K562 (cell line): Measurements from ENCODE around the gene CNOT11. TPM values are rescaled to one million over a fixed set of nuclear protein-coding genes. Genes with fewer than 3 reads are reported as not detected.

Experiments used
- CBX2 ChIP-seq: fragments of 200-600 bp; sonication (generic); IDR thresholded peaks from one replicate; pipeline ENCODE4 v1.6.1; 2012; ENCODE audit warnings: mild to moderate bottlenecking, low read length, inconsistent platforms; ENCODE audit not compliant: insufficient read depth, poor library complexity, severe bottlenecking
- CCAR2 ChIP-seq: fragments of 200-400 bp; formaldehyde crosslinking; IDR thresholded peaks from 2 replicates; pipeline ENCODE4 v1.6.1; 2017; ENCODE audit warnings: mild to moderate bottlenecking, low read depth, low read length
- CTBP1 ChIP-seq: fragments of 450-650 bp; IDR thresholded peaks from 2 replicates; pipeline ENCODE4 v1.6.1; 2016; ENCODE audit warnings: borderline replicate concordance
- GABPB1 ChIP-seq: sonication (generic); formaldehyde crosslinking; IDR thresholded peaks from 2 replicates; pipeline ENCODE4 v1.8.0; 2022; ENCODE audit warnings: mild to moderate bottlenecking, missing genetic modification reagents
- KDM2B ChIP-seq: fragments of 250-450 bp; sonication (Bioruptor Pico); IDR thresholded peaks from 2 replicates; pipeline ENCODE4 v1.8.0; 2021; ENCODE audit warnings: mild to moderate bottlenecking, moderate library complexity
- MBD1 ChIP-seq: fragments of 250-450 bp; sonication (Bioruptor Pico); IDR thresholded peaks from 2 replicates; pipeline ENCODE4 v1.8.0; 2022; ENCODE audit warnings: inconsistent platforms
- MXI1 ChIP-seq: IDR thresholded peaks from 2 replicates; pipeline ENCODE4 v1.6.1; 2011; ENCODE audit warnings: low read depth, mild to moderate bottlenecking, improper control_type of control experiment, low read length
- NONO ChIP-seq, 2 experiments: fragments of 200-400 bp in 1 of 2; fragments of 450-650 bp in 1 of 2; formaldehyde crosslinking in 1 of 2; IDR thresholded peaks; 2 replicates each; pipeline ENCODE4 v1.6.1; 2017; ENCODE audit warnings: low read depth in 2 of 2, mild to moderate bottlenecking in 2 of 2, moderate library complexity in 2 of 2, low read length in 1 of 2
- NR3C1 ChIP-seq: sonication (generic); formaldehyde crosslinking; IDR thresholded peaks from 2 replicates; pipeline ENCODE4 v1.8.1; 2022; ENCODE audit warnings: missing genetic modification reagents
- PHF8 ChIP-seq: fragments of 200-600 bp; sonication (generic); IDR thresholded peaks from 2 replicates; pipeline ENCODE4 v1.6.1; 2012; ENCODE audit warnings: mixed run types, mild to moderate bottlenecking, inconsistent platforms, low read length, moderate library complexity, borderline replicate concordance
- PPARD ChIP-seq: fragments of 250-450 bp; sonication (Bioruptor Pico); IDR thresholded peaks from 2 replicates; pipeline ENCODE4 v1.8.0; 2022; ENCODE audit warnings: inconsistent platforms, mild to moderate bottlenecking, moderate library complexity
- SMAD1 ChIP-seq: fragments of 150-350 bp; IDR thresholded peaks from 2 replicates; pipeline ENCODE4 v1.6.1; 2014; ENCODE audit warnings: low read length, low read depth; ENCODE audit not compliant: partially characterized antibody
- ZEB2 ChIP-seq: fragments of 450-650 bp; IDR thresholded peaks from 2 replicates; pipeline ENCODE4 v1.6.1; 2016
- ZNF263 ChIP-seq: sonication (generic); formaldehyde crosslinking; IDR thresholded peaks from 2 replicates; pipeline ENCODE4 v1.8.0; 2022; ENCODE audit warnings: mild to moderate bottlenecking, missing genetic modification reagents, borderline replicate concordance
- polyA plus RNA-seq, 8 experiments: library from polyadenylated mRNA; depleted of rRNA in 4 of 8; stranded (reverse) in 5 of 8; unstranded in 3 of 8; fragments of >200 nt; fragmentation: Nextera tagmentation in 2 of 8; fragmentation: Illumina TruSeq in 1 of 8; extraction: Ambion mirVana in 2 of 8; extraction: Trizol in 1 of 8; gene quantifications; 2 replicates each; pipeline versions ENCODE4 v1.2.1 to v1.2.3, GENCODE V29; 2011 to 2014; ENCODE audit warnings: inconsistent platforms in 1 of 8, missing spikeins in 1 of 8
- total RNA-seq, 7 experiments: library from RNA; depleted of rRNA in 6 of 7; stranded (reverse); fragments of >200 nt in 6 of 7; fragmentation: Illumina TruSeq in 2 of 7; extraction: Trizol in 2 of 7; gene quantifications; 2 replicates each; pipeline versions ENCODE4 v1.2.1 to v1.2.3, GENCODE V29; 2011 to 2021; ENCODE audit warnings: low replicate concordance in 1 of 7
- TF ChIP-seq, protein P1 (sequence below), 2 experiments: IDR thresholded peaks; 2 replicates each; pipeline ENCODE4 v1.6.1; 2012; ENCODE audit warnings: improper control_type of control experiment in 2 of 2, low read depth in 2 of 2, low read length in 2 of 2, borderline replicate concordance in 1 of 2
- TF ChIP-seq, protein P2 (sequence below): fragments of 450-650 bp; formaldehyde crosslinking; IDR thresholded peaks from 2 replicates; pipeline ENCODE4 v1.4.0; 2020; ENCODE audit warnings: mild to moderate bottlenecking, moderate library complexity
- TF ChIP-seq, protein P3 (sequence below): fragments of 450-650 bp; IDR thresholded peaks from 2 replicates; pipeline ENCODE4 v1.6.1; 2018; ENCODE audit not compliant: partially characterized antibody

CNOT11 gene
- total and polyA plus RNA-seq, 9 of the 15 experiments (the other 6 are each of a cell fraction or from before 2014, with no cell fraction given): 12.7 to 163 (median 64.2) TPM

- TF ChIP-seq, protein P1, sequence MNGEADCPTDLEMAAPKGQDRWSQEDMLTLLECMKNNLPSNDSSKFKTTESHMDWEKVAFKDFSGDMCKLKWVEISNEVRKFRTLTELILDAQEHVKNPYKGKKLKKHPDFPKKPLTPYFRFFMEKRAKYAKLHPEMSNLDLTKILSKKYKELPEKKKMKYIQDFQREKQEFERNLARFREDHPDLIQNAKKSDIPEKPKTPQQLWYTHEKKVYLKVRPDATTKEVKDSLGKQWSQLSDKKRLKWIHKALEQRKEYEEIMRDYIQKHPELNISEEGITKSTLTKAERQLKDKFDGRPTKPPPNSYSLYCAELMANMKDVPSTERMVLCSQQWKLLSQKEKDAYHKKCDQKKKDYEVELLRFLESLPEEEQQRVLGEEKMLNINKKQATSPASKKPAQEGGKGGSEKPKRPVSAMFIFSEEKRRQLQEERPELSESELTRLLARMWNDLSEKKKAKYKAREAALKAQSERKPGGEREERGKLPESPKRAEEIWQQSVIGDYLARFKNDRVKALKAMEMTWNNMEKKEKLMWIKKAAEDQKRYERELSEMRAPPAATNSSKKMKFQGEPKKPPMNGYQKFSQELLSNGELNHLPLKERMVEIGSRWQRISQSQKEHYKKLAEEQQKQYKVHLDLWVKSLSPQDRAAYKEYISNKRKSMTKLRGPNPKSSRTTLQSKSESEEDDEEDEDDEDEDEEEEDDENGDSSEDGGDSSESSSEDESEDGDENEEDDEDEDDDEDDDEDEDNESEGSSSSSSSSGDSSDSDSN (IDR thresholded peaks at IDR 0.05; ENCODE audit: borderline replicate concordance in 1 of 2, low read depth in 2 of 2, low read length in 2 of 2): 0 out of 4 replicates have a peak, but pooled peaks of 1 of the 2 experiments have one; percentile 31
- TF ChIP-seq PHF8: peak; percentile 92; the same call in 1 of the 2 replicates
- TF ChIP-seq NR3C1: no peak
- peak; percentile 63 for TF ChIP-seq GABPB1 (CRISPR knock-in tag)
- TF ChIP-seq ZNF263 (CRISPR knock-in tag): 0 out of 2 replicates have a peak, but pooled peaks have one; percentile 3
- peak; percentile 26; the same call in 1 of the 2 replicates for TF ChIP-seq KDM2B (CRISPR knock-in tag)
- TF ChIP-seq, protein P2, sequence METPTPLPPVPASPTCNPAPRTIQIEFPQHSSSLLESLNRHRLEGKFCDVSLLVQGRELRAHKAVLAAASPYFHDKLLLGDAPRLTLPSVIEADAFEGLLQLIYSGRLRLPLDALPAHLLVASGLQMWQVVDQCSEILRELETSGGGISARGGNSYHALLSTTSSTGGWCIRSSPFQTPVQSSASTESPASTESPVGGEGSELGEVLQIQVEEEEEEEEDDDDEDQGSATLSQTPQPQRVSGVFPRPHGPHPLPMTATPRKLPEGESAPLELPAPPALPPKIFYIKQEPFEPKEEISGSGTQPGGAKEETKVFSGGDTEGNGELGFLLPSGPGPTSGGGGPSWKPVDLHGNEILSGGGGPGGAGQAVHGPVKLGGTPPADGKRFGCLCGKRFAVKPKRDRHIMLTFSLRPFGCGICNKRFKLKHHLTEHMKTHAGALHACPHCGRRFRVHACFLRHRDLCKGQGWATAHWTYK (CRISPR knock-in tag): peak; percentile 38; the same call in 1 of the 2 replicates
- no peak for TF ChIP-seq PPARD (CRISPR knock-in tag)
- TF ChIP-seq NONO (IDR thresholded peaks at IDR 0.05; ENCODE audit: low read depth in 2 of 2, low read length in 1 of 2): peak in 1 of 2 experiments; percentile 25; a peak in 1 of 4 replicates
- no peak for TF ChIP-seq SMAD1
- TF ChIP-seq CCAR2: no peak
- no peak for TF ChIP-seq CBX2
- TF ChIP-seq ZEB2: 0 out of 2 replicates have a peak, but pooled peaks have one; percentile 28
- TF ChIP-seq CTBP1: 0 out of 2 replicates have a peak, but pooled peaks have one; percentile 22
- no peak for TF ChIP-seq MBD1 (CRISPR knock-in tag)
- TF ChIP-seq, protein P3, sequence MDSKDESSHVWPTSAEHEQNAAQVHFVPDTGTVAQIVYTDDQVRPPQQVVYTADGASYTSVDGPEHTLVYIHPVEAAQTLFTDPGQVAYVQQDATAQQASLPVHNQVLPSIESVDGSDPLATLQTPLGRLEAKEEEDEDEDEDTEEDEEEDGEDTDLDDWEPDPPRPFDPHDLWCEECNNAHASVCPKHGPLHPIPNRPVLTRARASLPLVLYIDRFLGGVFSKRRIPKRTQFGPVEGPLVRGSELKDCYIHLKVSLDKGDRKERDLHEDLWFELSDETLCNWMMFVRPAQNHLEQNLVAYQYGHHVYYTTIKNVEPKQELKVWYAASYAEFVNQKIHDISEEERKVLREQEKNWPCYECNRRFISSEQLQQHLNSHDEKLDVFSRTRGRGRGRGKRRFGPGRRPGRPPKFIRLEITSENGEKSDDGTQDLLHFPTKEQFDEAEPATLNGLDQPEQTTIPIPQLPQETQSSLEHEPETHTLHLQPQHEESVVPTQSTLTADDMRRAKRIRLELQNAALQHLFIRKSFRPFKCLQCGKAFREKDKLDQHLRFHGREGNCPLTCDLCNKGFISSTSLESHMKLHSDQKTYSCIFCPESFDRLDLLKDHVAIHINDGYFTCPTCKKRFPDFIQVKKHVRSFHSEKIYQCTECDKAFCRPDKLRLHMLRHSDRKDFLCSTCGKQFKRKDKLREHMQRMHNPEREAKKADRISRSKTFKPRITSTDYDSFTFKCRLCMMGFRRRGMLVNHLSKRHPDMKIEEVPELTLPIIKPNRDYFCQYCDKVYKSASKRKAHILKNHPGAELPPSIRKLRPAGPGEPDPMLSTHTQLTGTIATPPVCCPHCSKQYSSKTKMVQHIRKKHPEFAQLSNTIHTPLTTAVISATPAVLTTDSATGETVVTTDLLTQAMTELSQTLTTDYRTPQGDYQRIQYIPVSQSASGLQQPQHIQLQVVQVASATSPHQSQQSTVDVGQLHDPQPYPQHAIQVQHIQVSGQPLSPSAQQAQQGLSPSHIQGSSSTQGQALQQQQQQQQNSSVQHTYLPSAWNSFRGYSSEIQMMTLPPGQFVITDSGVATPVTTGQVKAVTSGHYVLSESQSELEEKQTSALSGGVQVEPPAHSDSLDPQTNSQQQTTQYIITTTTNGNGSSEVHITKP: no peak
- TF ChIP-seq MXI1: 0 out of 2 replicates have a peak, but pooled peaks have one; percentile 21
Measured at GRCh38 chr2:101253013-101253702, 472 bp downstream of the CNOT11 start (continued).
